ENCODE results near the gene POLD1. TPM values are rescaled to one million over a fixed set of nuclear protein-coding genes. Genes with fewer than 3 reads are reported as not detected.

Gene POLD1
- total and polyA plus RNA-seq, 2 experiments from 2014 or later, result 73.8 to 74.3 TPM

DNA sequence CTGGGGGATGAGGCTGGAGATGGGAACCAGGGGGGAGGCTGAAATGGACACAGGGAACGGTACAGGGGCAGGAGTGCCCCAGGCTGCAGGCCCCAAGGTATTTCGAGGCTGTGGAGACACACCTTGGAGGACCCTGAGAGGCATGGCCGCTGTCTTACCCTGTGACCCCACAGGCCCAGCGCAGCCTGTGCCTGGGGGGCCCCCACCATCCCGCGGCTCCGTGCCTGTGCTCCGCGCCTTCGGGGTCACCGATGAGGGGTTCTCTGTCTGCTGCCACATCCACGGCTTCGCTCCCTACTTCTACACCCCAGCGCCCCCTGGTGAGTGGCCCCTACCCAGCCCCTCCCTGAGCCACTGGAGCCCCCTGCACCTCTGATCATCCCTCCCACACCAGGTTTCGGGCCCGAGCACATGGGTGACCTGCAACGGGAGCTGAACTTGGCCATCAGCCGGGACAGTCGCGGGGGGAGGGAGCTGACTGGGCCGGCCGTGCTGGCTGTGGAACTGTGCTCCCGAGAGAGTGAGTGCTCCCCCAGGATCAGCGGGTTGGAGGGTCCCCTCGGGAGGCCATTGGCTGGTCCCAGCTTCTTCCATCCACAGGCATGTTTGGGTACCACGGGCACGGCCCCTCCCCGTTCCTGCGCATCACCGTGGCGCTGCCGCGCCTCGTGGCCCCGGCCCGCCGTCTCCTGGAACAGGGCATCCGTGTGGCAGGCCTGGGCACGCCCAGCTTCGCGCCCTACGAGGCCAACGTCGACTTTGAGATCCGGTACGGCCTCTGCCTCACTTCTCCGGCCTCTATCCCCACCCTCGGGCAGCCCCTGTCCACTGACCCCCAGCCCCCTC, 17.7 kb downstream of the POLD1 start:
- no peaks in the 10 kb centered on the region for H3K36me3 ChIP-seq

DNA sequence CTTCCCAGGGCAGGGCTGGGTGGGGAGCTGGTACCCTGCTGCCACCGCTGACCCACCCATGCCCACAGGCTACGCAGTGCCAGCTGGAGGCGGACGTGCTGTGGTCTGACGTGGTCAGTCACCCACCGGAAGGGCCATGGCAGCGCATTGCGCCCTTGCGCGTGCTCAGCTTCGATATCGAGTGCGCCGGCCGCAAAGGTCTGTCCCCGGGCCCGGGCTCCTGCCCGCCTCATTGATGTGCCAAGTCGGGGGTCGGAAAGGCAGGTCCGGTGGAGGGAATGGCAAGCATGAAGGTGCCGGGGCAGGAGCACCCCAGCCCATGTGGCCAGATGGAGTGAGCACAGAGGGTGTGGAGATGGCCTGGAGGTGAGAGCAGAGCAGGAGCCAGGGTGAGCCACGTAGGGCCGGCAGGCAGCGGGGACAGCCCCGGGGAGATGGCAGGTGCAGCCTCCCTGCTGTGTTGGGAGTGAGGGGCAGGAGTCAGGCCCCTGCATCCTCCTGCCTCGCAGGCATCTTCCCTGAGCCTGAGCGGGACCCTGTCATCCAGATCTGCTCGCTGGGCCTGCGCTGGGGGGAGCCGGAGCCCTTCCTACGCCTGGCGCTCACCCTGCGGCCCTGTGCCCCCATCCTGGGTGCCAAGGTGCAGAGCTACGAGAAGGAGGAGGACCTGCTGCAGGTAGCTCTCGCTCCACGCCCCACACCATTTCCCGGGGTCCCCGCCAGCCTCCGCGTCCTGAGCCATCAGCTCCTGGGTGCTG, 18.6 kb downstream of the POLD1 start:
- Histone ChIP-seq H3K4me1 (ENCODE audit: low read depth) (no peaks in the 10 kb centered on the region), H3K27ac (no peak overlapping the region), H3K4me3 (no peak overlapping the region), H3K27me3 (no peaks in the 10 kb centered on the region), H3K36me3 (no peaks in the 10 kb centered on the region), H3K9me3 (ENCODE audit: low read depth) (no peaks in the 10 kb centered on the region)
- DNase-seq (ENCODE audit: low read depth in 1 of 2, low spot score in 1 of 2), result no peak
- TF ChIP-seq, protein P1, sequence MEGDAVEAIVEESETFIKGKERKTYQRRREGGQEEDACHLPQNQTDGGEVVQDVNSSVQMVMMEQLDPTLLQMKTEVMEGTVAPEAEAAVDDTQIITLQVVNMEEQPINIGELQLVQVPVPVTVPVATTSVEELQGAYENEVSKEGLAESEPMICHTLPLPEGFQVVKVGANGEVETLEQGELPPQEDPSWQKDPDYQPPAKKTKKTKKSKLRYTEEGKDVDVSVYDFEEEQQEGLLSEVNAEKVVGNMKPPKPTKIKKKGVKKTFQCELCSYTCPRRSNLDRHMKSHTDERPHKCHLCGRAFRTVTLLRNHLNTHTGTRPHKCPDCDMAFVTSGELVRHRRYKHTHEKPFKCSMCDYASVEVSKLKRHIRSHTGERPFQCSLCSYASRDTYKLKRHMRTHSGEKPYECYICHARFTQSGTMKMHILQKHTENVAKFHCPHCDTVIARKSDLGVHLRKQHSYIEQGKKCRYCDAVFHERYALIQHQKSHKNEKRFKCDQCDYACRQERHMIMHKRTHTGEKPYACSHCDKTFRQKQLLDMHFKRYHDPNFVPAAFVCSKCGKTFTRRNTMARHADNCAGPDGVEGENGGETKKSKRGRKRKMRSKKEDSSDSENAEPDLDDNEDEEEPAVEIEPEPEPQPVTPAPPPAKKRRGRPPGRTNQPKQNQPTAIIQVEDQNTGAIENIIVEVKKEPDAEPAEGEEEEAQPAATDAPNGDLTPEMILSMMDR (IDR thresholded peaks at IDR 0.05; ENCODE audit: low read depth, low read length), result no peak

More for the DNA sequence above, 17.7 kb downstream of the POLD1 start:
- no peaks in the 10 kb centered on the region for H3K4me1 ChIP-seq (ENCODE audit: low read depth)
- no peaks in the 10 kb centered on the region for H3K27me3 ChIP-seq
- H3K9me3 ChIP-seq (ENCODE audit: low read depth), result no peaks in the 10 kb centered on the region
- no peak overlapping the region for H3K27ac ChIP-seq
- no peak for DNase-seq (ENCODE audit: low read depth in 1 of 2, low spot score in 1 of 2)
- no peak overlapping the region for H3K4me3 ChIP-seq
- TF ChIP-seq, protein P1 (IDR thresholded peaks at IDR 0.05; ENCODE audit: low read depth, low read length), result no peak

DNA sequence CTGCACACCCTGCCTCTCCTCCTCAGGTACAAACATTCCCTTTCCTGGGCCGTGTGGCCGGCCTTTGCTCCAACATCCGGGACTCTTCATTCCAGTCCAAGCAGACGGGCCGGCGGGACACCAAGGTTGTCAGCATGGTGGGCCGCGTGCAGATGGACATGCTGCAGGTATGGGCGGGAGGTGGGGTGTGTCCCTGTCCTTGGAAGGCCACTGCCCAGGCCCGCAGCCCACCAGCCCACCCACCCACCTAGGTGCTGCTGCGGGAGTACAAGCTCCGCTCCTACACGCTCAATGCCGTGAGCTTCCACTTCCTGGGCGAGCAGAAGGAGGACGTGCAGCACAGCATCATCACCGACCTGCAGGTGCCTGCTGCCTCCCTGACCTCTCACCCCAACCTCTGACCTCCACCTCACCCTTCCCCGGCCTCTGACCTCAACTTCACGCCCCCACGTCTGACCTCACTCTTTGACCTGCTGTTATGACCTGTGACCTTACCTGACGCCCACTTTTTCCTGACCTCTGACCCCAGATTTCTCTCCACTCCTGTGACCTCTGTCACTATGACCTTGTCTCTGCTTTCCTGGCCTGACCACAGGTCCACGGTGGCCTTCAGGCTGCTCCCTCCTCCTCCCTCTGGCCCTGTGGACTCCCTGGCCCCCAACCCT, 22.1 kb downstream of the POLD1 start:
- Histone ChIP-seq H3K4me3 (no peak overlapping the region), H3K4me1 (ENCODE audit: low read depth) (no peaks in the 10 kb centered on the region), H3K27ac (no peak overlapping the region), H3K9me3 (ENCODE audit: low read depth) (no peaks in the 10 kb centered on the region), H3K27me3 (no peaks in the 10 kb centered on the region), H3K36me3 (peaks cover 5% of the 10 kb centered on the region)
- TF ChIP-seq, protein P1 (IDR thresholded peaks at IDR 0.05; ENCODE audit: low read depth, low read length), result no peak
- DNase-seq (ENCODE audit: low read depth in 1 of 2, low spot score in 1 of 2), result no peak

DNA sequence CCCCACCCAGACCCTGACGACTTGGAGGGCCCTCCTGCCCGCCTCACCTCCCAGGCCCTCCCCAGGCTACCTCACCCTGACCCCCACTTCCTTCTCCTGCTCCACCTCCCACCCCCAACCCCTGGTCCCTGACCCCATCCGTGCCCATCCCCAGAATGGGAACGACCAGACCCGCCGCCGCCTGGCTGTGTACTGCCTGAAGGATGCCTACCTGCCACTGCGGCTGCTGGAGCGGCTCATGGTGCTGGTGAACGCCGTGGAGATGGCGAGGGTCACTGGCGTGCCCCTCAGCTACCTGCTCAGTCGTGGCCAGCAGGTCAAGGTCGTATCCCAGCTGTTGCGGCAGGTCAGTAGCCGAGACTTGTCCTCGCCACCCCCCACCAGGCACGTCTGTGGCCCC, 22.7 kb downstream of the POLD1 start:
- H3K27me3 ChIP-seq, result no peaks in the 10 kb centered on the region
- TF ChIP-seq, protein P1 (IDR thresholded peaks at IDR 0.05; ENCODE audit: low read depth, low read length), result no peak
- no peaks in the 10 kb centered on the region for H3K4me1 ChIP-seq (ENCODE audit: low read depth)
- no peaks in the 10 kb centered on the region for H3K9me3 ChIP-seq (ENCODE audit: low read depth)
- H3K36me3 ChIP-seq, result peaks cover 5% of the 10 kb centered on the region
- no peak for DNase-seq (ENCODE audit: low read depth in 1 of 2, low spot score in 1 of 2)
- no peak overlapping the region for H3K4me3 ChIP-seq
- H3K27ac ChIP-seq, result no peak overlapping the region

DNA sequence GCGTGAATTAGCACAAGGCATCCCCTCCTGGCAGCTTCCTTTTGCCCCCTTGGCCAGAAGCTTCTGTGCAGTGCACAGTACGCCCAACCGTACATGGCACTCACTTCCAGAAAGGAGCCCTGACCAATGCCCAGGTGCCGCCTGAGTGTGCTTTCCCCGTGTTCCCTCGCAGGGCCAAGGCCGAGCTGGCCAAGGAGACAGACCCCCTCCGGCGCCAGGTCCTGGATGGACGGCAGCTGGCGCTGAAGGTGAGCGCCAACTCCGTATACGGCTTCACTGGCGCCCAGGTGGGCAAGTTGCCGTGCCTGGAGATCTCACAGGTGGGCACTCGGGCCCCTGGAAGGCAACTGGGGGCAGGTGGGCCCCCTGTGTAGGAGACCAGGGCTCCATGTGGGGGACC, 25.2 kb downstream of the POLD1 start:
- Histone ChIP-seq H3K4me3 (no peak overlapping the region), H3K9me3 (ENCODE audit: low read depth) (no peaks in the 10 kb centered on the region), H3K27me3 (no peaks in the 10 kb centered on the region), H3K36me3 (peaks cover 5% of the 10 kb centered on the region), H3K4me1 (ENCODE audit: low read depth) (no peaks in the 10 kb centered on the region), H3K27ac (no peak overlapping the region)
- TF ChIP-seq, protein P1 (IDR thresholded peaks at IDR 0.05; ENCODE audit: low read depth, low read length), result no peak
- no peak for DNase-seq (ENCODE audit: low read depth in 1 of 2, low spot score in 1 of 2)

Measured in cardiac muscle cell (in vitro differentiated cells and primary cell).